Activated CD4-positive, CD25-positive, alpha-beta regulatory T cell treated with anti-CD3 and anti-CD28 coated beads, Interleukin-2, amount 50 U/mL, for 72 hours (primary cell): ENCODE measurements around the gene CYP1B1.

Source experiments
- DNase-seq: peaks from one replicate; pipeline ENCODE4 v3.0.0; 2021

The CYP1B1 gene

DNA sequence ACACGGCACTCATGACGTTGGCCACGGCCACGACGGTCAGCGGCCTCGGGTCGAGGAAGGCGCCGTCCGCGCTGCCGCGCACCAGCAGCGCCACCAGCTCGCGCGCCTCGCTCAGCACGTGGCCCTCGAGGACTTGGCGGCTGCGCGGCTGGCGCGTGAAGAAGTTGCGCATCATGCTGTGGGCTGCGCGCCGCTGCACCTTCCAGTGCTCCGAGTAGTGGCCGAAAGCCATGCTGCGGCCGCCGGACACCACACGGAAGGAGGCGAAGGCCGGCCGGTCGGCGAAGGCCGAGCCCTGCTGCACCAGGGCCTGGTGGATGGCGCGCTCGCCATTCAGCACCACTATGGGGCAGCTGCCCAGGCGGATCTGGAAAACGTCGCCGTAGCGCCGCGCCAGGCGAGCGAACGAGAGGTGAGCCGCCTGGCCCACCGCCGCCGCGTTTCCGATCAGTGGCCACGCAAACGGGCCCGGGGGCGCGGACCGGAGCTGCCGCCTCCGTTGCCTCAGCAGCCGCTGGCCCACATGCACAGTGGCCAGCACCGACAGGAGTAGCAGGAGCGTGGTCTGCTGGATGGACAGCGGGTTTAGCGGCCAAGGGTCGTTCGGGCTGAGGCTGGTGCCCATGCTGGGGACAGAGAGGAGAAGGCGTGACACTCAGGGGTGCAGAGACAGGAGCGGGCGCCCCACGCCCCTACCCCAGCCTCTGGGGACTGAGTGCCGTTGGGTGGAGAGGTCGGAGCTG lies 1.0 kb downstream of the CYP1B1 start:
- DNase-seq: no peak

- DNase-seq: no peak
These were observed 1.7 kb downstream of the CYP1B1 start for GRCh38 chr2:38074058-38074763.

- DNase-seq: no peak
These were observed 2.5 kb downstream of the CYP1B1 start for GRCh38 chr2:38073211-38074057.

DNA sequence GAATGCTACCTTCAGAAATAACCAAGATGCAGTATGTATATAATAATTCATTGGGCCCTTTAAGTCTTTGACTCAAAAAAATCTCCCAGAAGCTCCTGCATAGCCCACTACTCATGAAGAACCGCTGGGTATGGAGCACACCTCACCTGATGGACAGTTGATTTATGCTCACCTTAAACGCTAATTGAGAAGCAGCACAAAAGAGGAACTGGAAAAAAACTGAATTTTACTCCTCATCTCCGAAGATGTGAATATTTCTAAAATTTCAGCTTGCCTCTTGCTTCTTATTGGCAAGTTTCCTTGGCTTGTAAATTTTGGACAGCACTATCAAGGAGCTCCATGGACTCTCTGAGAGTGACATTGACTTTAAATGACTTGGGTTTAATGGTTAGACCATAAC lies 5.5 kb downstream of the CYP1B1 start:
- DNase-seq: no peak

GRCh38 chr2:38068234-38068633 lies 7.7 kb downstream of the CYP1B1 start:
- DNase-seq: no peak

DNA sequence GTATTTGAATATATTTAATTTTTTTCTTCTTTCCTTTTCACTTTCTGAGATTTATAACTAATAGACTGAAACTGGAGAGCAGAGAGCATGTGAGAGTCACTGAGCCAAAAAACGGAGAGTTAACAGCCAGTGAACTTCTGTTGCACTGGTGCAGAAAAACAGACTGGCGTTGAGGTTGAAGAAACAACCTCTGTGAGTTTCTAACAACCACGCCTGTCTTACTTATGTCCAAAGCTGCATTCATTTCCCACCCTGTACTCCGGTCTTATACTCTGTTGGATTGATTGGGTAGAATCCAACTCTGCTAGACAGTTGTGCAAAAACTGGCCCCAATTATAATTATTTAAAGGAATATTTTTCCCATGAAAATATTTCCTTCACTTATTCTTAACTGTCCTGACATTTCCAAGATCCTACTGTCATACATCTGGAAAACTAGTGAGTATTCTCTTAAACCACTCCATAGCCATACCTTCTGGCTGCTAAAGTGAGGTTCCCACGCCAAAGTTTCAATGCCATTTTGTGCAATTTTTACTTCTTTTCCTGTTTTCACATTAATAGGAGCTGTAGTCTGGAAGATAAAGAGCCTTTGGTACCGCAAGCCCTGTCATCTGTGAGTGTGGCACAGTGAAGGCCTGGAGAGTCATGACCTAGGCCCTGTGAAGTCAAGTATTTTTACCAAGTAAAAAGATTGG lies 9.4 kb downstream of the CYP1B1 start:
- DNase-seq: no peak

- no peak for DNase-seq
These were observed 10.3 kb downstream of the CYP1B1 start for GRCh38 chr2:38065502-38066135.

- no peak for DNase-seq
These were observed 11.0 kb downstream of the CYP1B1 start for GRCh38 chr2:38064801-38065501.

- DNase-seq: no peak
These were observed 15.5 kb downstream of the CYP1B1 start for GRCh38 chr2:38060236-38061018.

- DNase-seq: no peak
These were observed 18.1 kb downstream of the CYP1B1 start for GRCh38 chr2:38057651-38058410.

GRCh38 chr2:38056216-38056615 lies 19.7 kb downstream of the CYP1B1 start:
- DNase-seq: no peak

GRCh38 chr2:38045811-38046210 lies 30.1 kb downstream of the CYP1B1 start:
- DNase-seq: no peak

DNA sequence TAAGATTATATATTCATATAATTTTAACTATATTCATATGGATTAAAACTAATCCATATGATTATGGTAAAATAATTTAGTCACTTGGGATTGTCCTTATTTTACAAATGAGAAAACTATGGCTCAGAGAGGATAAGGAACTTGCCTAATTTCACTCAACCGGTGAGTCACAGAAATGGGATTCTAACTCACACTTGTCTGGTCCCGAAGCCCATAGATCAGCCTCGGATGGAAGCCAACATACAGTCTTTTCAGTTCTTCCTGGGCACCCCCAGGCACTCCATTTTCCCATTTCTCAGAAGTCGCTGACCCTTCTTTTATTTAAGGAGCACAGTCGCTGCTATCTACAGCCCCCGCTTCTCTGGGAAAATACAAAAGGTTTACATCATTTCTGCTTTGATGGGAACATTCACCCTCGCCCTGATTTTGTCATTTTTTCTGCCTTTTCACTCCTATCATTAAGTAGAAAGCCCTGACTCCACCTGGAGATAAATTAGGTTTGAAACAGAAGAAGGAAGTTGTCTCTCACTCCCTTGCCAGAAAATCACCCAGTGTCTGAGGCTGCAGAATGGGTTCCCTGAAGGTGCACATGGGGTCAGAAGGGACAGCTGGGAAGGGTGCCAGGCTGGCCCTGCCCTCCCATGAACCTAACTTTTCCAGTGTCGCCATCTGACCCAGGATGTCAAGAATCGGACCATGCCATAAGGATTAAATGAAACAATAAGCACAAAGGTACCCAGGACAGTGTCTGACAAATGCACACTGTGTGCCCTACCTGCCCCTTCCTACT lies 36.6 kb downstream of the CYP1B1 start:
- DNase-seq: no peak

DNA sequence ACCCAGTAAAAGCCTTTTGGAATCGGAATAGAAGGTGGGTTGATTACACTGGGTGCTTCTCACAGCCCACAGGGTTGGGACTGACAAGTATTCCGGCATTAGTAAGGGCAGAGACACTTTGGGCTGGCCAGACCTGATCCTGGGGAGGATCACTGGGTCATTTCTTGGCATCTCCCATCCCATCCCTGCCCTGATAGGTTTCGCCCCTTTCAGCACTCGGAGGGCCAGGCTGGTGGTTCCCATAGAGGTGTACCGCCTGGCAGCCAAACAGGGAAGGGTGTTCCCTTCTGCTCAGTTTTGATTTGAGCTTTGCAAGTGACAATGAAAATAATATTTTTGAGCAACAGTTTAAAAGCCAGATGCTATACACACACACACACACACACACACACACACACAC lies 37.3 kb downstream of the CYP1B1 start:
- DNase-seq: no peak

- DNase-seq: no peak
These were observed 38.0 kb downstream of the CYP1B1 start for GRCh38 chr2:38037757-38038621.

DNA sequence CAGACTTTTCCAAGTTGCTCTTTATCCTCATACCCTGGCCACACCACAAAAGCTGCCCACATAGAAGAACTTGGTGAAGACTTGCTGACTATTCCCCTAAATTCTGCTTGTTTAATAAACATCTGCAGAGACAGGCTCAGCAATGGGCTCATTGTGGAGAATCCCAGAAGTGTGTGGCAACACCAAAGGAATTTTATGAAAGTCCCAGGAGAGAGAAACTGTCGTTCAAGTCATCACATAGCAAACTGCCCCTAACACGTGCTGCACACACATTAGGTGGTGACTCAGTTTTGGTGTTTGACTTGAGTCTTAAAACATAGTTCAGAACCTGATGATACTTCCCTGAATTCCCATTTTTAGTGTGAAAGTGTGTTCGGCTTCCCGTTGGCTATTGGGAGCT lies 38.6 kb downstream of the CYP1B1 start:
- no peak for DNase-seq

- no peak for DNase-seq
These were observed 40.0 kb downstream of the CYP1B1 start for GRCh38 chr2:38035968-38036367.

- DNase-seq: no peak
These were observed 42.3 kb downstream of the CYP1B1 start for GRCh38 chr2:38033646-38034045.
